H9 (cell line): Measurements from ENCODE around the gene TTYH2. TPM values are rescaled to one million over a fixed set of nuclear protein-coding genes. Genes with fewer than 3 reads are reported as not detected.

Experiments used
- DNase-seq: peaks from one replicate; pipeline ENCODE4 v3.0.0-alpha.2; 2017
- H2AFZ ChIP-seq: one replicate; pipeline ENCODE4 v1.6.1; 2013; ENCODE audit warnings: mild to moderate bottlenecking, low read length, control low read depth, moderate library complexity
- H2AK5ac ChIP-seq: 2 replicates; pipeline ENCODE4 v1.6.1; 2013; ENCODE audit warnings: low read length, control low read depth, mixed read lengths; ENCODE audit not compliant: insufficient read length
- H2BK120ac ChIP-seq: one replicate; pipeline ENCODE4 v1.6.1; 2013; ENCODE audit warnings: low read depth, mild to moderate bottlenecking, low read length, control low read depth, inconsistent platforms; ENCODE audit not compliant: poor library complexity, severe bottlenecking
- H2BK12ac ChIP-seq: 2 replicates; pipeline ENCODE4 v1.6.1; 2013; ENCODE audit warnings: low read length, control low read depth, mixed read lengths, low read depth; ENCODE audit not compliant: insufficient read length
- H2BK15ac ChIP-seq: 2 replicates; pipeline ENCODE4 v1.6.1; 2013; ENCODE audit warnings: low read depth, low read length, control low read depth
- H2BK20ac ChIP-seq: one replicate; pipeline ENCODE4 v1.6.1; 2013; ENCODE audit warnings: low read depth, mild to moderate bottlenecking, low read length, control low read depth, inconsistent platforms; ENCODE audit not compliant: poor library complexity, severe bottlenecking
- H2BK5ac ChIP-seq: 2 replicates; pipeline ENCODE4 v1.6.1; 2013; ENCODE audit warnings: low read length, control low read depth, mixed read lengths; ENCODE audit not compliant: insufficient read length
- H3K14ac ChIP-seq: 2 replicates; pipeline ENCODE4 v1.6.1; 2013; ENCODE audit warnings: low read length, control low read depth; ENCODE audit not compliant: insufficient read depth
- H3K18ac ChIP-seq: 2 replicates; pipeline ENCODE4 v1.6.1; 2013; ENCODE audit warnings: low read depth, mild to moderate bottlenecking, mixed read lengths, low read length, control low read depth; ENCODE audit not compliant: insufficient read length
- H3K23ac ChIP-seq: 2 replicates; pipeline ENCODE4 v1.6.1; 2013; ENCODE audit warnings: low read length, control low read depth, mixed read lengths, low read depth; ENCODE audit not compliant: insufficient read length
- H3K23me2 ChIP-seq: 2 replicates; pipeline ENCODE4 v1.6.1; 2013; ENCODE audit warnings: low read depth, mild to moderate bottlenecking, mixed read lengths, low read length, control low read depth; ENCODE audit not compliant: insufficient read length, poor library complexity, severe bottlenecking
- H3K27ac ChIP-seq: 2 replicates; pipeline ENCODE4 v1.5.1; 2013; ENCODE audit warnings: low read length, control low read depth, mixed read lengths, low read depth; ENCODE audit not compliant: insufficient read length
- H3K27me3 ChIP-seq: 2 replicates; pipeline ENCODE4 v1.6.1; 2013; ENCODE audit warnings: low read length, control low read depth, inconsistent platforms; ENCODE audit not compliant: insufficient read depth
- H3K4ac ChIP-seq: 2 replicates; pipeline ENCODE4 v1.6.1; 2013; ENCODE audit warnings: low read depth, mild to moderate bottlenecking, control low read depth, inconsistent platforms, low read length, moderate library complexity
- H3K4me1 ChIP-seq: 2 replicates; pipeline ENCODE4 v1.6.1; 2013; ENCODE audit warnings: low read length, control low read depth, inconsistent platforms; ENCODE audit not compliant: insufficient read depth
- H3K4me2 ChIP-seq: 2 replicates; pipeline ENCODE4 v1.6.1; 2013; ENCODE audit warnings: low read length, control low read depth, mixed read lengths; ENCODE audit not compliant: insufficient read length, insufficient read depth
- H3K56ac ChIP-seq: 2 replicates; pipeline ENCODE4 v1.6.1; 2013; ENCODE audit warnings: low read depth, mild to moderate bottlenecking, mixed read lengths, low read length, control low read depth; ENCODE audit not compliant: insufficient read length
- H3K79me1 ChIP-seq: 2 replicates; pipeline ENCODE4 v1.6.1; 2013; ENCODE audit warnings: low read depth, mild to moderate bottlenecking, moderate library complexity, low read length, control low read depth, inconsistent platforms; ENCODE audit not compliant: insufficient read depth, poor library complexity, severe bottlenecking
- H3K79me2 ChIP-seq: 2 replicates; pipeline ENCODE4 v1.6.1; 2013; ENCODE audit warnings: low read length, control low read depth, inconsistent platforms; ENCODE audit not compliant: insufficient read depth
- H3K9ac ChIP-seq: 2 replicates; pipeline ENCODE4 v1.6.1; 2013; ENCODE audit warnings: low read length, control low read depth, mixed read lengths; ENCODE audit not compliant: insufficient read length; ENCODE audit errors: extremely low read depth
- H3K9me3 ChIP-seq: one replicate; pipeline ENCODE4 v1.6.1; 2013; ENCODE audit warnings: low read depth, low read length, inconsistent platforms; ENCODE audit not compliant: control insufficient read depth
- H3T11ph ChIP-seq: one replicate; pipeline ENCODE4 v1.6.1; 2013; ENCODE audit warnings: mild to moderate bottlenecking, low read length, control low read depth, inconsistent platforms
- H4K20me1 ChIP-seq: one replicate; pipeline ENCODE4 v1.6.1; 2013; ENCODE audit not compliant: control insufficient read depth, insufficient read length, insufficient read depth
- H4K5ac ChIP-seq: 2 replicates; pipeline ENCODE4 v1.6.1; 2013; ENCODE audit warnings: low read depth, mild to moderate bottlenecking, mixed read lengths, low read length, control low read depth; ENCODE audit not compliant: insufficient read length
- H4K8ac ChIP-seq: replicated peaks from 2 replicates; pipeline ENCODE4 v1.6.1; 2013; ENCODE audit warnings: low read length, control low read depth, mixed read lengths, low read depth; ENCODE audit not compliant: insufficient read length
- H4K91ac ChIP-seq: 2 replicates; pipeline ENCODE4 v1.6.1; 2013; ENCODE audit warnings: low read depth, mild to moderate bottlenecking, moderate library complexity, mixed read lengths, low read length, control low read depth; ENCODE audit not compliant: insufficient read length
- H3K27ac Mint-ChIP-seq, 3 experiments: 2 replicates in 2 of 3; 3 replicates in 1 of 3; pipeline ENCODE4 v1.8.0; 2020 to 2021; ENCODE audit warnings: mixed read lengths in 3 of 3, mild to moderate bottlenecking in 1 of 3, moderate library complexity in 1 of 3
- H3K27me3 Mint-ChIP-seq: 2 replicates; pipeline ENCODE4 v1.8.0; 2021; ENCODE audit warnings: low read depth, mild to moderate bottlenecking, moderate library complexity, mixed read lengths
- H3K36me3 Mint-ChIP-seq, 3 experiments: 2 replicates in 2 of 3; 3 replicates in 1 of 3; pipeline ENCODE4 v1.8.0; 2020 to 2021; ENCODE audit warnings: low read depth in 3 of 3, mixed read lengths in 3 of 3; ENCODE audit not compliant: insufficient read depth in 1 of 3
- H3K4me1 Mint-ChIP-seq, 2 experiments: 2 replicates each; pipeline ENCODE4 v1.8.0; 2020; ENCODE audit warnings: mixed read lengths in 2 of 2
- H3K4me3 Mint-ChIP-seq, 2 experiments: 2 replicates in 1 of 2; 3 replicates in 1 of 2; pipeline ENCODE4 v1.8.0; 2020 to 2021; ENCODE audit warnings: mild to moderate bottlenecking in 2 of 2, mixed read lengths in 2 of 2, moderate library complexity in 1 of 2
- H3K9me3 Mint-ChIP-seq, 2 experiments: 2 replicates in 1 of 2; 3 replicates in 1 of 2; pipeline ENCODE4 v1.8.0; 2020; ENCODE audit warnings: mild to moderate bottlenecking in 2 of 2, mixed read lengths in 2 of 2, moderate library complexity in 1 of 2
- WGBS: extraction: QIAGEN DNeasy Blood & Tissue Kit; methylation state at CpG from one replicate; pipeline ENCODE4 v1.1.7; 2013; ENCODE audit warnings: missing lambda C conversion rate, low lambda C conversion rate, mixed read lengths; ENCODE audit not compliant: insufficient read length; ENCODE audit errors: extremely low coverage; 5-methylcytosine and 5-hydroxymethylcytosine counted together
- total RNA-seq: library from RNA; stranded (reverse); gene quantifications from 2 replicates; pipeline ENCODE4 v1.2.1, GENCODE V29; 2021
- TF ChIP-seq, protein P1 (sequence below): fragments of 200-600 bp; sonication (generic); conservative IDR thresholded peaks from 3 replicates; pipeline ENCODE4 v1.8.0; 2021; ENCODE audit warnings: antibody characterized with exemption, mild to moderate bottlenecking

TTYH2 gene
- total RNA-seq, 1 experiment from 2014 or later: 1.6 TPM

GRCh38 chr17:74235911-74236371, 22.6 kb downstream of the TTYH2 start:
- no peak overlapping the region for H3K27ac Mint-ChIP-seq
- Histone ChIP-seq H3K23me2 (no peaks in the 10 kb centered on the region), H3K79me1 (no peaks in the 10 kb centered on the region), H2BK120ac (no peak overlapping the region), H3K27ac (no peak overlapping the region), H2BK20ac (no peak overlapping the region), H2AFZ (no peak overlapping the region), H4K91ac (no peak overlapping the region), H3T11ph (no peak overlapping the region), H2BK12ac (no peak overlapping the region), H3K4me2 (no peak overlapping the region), H3K9ac (no peak overlapping the region), H4K8ac (no peak overlapping the region), H4K20me1 (no peaks in the 10 kb centered on the region), H3K18ac (no peak overlapping the region), H2BK5ac (no peak overlapping the region), H3K4ac (no peak overlapping the region), H3K79me2 (no peaks in the 10 kb centered on the region), H3K4me1 (no peaks in the 10 kb centered on the region), H2AK5ac (no peak overlapping the region), H3K23ac (no peak overlapping the region), H3K56ac (no peak overlapping the region), H3K9me3 (no peaks in the 10 kb centered on the region), H3K27me3 (no peaks in the 10 kb centered on the region), H4K5ac (no peak overlapping the region), H2BK15ac (no peak overlapping the region), H3K14ac (no peak overlapping the region)
- H3K36me3 Mint-ChIP-seq: no peaks in the 10 kb centered on the region; a peak in 1 of 7 replicates
- H3K4me3 Mint-ChIP-seq: no peak overlapping the region
- WGBS: no CpG with 5 or more reads among the region's 8 CpGs
- peaks cover 3% of the 10 kb centered on the region for H3K27me3 Mint-ChIP-seq
- peaks cover 19 to 53% of the 10 kb centered on the region in 2 experiments for H3K4me1 Mint-ChIP-seq
- H3K9me3 Mint-ChIP-seq: no peaks in the 10 kb centered on the region
- DNase-seq: no peak
- TF ChIP-seq, protein P1, sequence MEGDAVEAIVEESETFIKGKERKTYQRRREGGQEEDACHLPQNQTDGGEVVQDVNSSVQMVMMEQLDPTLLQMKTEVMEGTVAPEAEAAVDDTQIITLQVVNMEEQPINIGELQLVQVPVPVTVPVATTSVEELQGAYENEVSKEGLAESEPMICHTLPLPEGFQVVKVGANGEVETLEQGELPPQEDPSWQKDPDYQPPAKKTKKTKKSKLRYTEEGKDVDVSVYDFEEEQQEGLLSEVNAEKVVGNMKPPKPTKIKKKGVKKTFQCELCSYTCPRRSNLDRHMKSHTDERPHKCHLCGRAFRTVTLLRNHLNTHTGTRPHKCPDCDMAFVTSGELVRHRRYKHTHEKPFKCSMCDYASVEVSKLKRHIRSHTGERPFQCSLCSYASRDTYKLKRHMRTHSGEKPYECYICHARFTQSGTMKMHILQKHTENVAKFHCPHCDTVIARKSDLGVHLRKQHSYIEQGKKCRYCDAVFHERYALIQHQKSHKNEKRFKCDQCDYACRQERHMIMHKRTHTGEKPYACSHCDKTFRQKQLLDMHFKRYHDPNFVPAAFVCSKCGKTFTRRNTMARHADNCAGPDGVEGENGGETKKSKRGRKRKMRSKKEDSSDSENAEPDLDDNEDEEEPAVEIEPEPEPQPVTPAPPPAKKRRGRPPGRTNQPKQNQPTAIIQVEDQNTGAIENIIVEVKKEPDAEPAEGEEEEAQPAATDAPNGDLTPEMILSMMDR: no peak
